NCI-H748 (cell line): ENCODE results near the gene ASCC3.

ENCODE experiments used
- DNase-seq: peaks from one replicate; lab custom pipeline; 2025; ENCODE audit not compliant: unreplicated experiment; lab: John Stamatoyannopoulos, UW

ASCC3 gene

DNA sequence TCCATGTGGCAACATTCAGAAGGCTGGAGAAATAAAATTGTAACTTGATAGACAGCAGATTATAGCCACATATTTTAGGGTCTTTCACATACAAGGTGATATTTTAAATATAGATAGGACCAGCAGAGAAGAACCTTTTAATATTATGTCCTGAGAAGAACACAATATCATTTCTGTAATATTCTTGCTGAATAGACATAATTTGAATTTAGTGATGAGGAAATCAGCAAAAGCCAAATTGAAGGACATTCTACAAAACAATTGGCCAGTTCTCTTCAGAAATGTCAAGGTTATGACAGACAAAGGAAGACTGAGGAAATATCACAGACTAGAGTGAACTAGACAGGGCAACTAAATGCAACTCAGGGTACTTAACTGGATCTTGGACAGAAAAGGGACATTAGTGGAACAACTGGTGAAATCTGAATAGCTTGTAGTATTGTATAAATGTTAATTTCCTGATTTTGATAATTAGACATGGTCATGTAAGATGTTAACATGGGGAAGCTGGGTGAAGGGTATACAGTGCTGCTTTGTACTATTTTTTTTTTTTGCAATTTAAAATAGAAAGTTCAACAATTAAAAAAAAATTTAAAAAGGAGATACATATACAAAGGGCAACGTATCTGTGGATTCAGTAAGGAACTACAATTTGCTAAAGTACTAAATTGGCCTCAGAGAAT, 281.9 kb downstream of the ASCC3 start:
- no peak for DNase-seq

DNA sequence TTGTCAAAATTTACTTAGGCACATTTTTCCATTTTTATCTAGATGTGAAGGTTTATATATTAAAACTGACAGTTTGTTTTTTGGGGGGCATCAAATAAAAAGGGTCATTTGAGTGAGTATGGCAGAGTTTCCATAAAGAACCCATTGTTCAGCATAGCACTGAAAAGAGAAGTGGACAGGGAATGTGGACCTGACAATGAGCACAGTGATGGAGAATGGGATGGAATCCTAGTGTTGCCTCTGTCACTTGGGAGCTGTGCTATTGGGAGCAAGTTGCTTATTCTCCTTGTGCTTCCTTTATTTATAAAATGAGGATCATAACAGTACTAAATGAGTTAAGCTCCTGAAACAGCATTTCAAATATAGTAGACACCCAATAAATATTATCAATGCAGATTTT, 285.7 kb downstream of the ASCC3 start:
- peak; percentile 32 for DNase-seq

DNA sequence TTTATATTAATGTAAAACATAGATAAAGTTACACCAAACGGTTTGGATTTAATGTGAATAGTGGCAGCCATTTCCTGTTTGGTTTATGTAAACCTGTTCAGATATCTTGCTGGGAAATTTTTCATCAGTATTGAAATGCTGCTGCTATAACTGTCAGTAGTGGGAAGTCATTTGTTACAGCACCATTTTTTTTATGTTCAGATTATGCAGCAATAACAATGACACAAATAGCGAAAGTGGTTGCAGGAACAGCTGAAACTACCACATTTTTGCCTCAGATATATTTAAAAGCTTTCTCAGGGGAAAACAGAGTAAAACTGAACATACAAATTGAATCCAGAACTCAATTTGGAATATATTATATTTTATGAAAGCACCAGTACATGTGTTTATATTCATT, 287.6 kb downstream of the ASCC3 start:
- peak; percentile 83 for DNase-seq

DNA sequence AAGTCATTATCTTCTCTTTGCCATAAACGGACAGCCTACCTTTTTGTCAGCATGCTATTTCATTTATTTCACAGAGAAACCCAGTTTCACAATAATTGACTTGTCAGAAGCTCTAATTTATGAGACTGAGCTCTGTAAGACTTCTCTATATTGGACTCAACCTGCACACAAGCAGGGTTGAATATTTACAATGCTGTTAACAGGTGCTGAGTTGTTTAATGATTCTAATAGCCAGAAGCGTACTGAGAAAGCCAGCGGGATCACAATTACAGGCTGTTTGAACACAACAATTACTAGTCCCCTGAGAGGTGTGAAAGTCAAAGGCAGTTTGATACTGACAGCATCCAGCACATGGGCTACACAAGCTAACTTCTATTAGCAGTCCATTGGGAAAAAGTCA, 288.2 kb downstream of the ASCC3 start:
- DNase-seq, result peak; percentile 100

DNA sequence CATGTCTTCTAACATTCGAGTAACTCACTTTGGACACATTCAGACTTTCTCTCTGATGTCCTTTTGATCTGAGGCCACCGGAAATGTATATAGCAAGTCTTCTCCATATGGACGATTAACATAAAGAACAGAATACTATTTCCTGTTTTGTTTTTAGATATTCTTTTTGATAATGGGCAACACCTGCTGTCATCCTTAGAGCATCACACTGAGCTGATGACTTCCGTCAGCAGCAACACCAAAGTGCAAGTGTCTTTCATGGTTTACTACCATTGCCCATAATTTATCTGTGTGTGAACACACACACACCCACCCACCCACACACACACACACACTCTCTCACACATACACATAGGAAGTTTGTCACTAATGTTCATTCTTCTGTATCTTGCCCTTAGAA, 303.7 kb downstream of the ASCC3 start:
- DNase-seq, result peak; percentile 58

DNA sequence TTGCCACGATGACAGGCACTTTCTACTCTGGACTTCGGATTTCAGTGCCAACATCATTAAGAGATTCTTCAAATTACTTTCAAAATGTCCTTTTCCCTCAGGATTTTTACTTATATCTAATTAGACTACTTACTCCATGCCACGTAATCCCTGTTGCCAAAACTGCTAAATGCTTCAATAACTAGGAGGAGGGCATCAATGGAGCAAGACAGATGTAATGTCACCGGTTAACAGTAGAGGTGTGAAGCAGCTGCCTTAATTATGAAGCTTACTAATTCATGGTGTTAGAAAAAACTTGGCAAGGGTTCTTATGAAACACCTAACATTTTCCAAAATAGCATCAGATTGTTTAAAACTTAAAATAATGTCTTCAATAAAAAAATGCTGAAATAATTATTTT, 305.2 kb downstream of the ASCC3 start:
- DNase-seq, result peak; percentile 28

DNA sequence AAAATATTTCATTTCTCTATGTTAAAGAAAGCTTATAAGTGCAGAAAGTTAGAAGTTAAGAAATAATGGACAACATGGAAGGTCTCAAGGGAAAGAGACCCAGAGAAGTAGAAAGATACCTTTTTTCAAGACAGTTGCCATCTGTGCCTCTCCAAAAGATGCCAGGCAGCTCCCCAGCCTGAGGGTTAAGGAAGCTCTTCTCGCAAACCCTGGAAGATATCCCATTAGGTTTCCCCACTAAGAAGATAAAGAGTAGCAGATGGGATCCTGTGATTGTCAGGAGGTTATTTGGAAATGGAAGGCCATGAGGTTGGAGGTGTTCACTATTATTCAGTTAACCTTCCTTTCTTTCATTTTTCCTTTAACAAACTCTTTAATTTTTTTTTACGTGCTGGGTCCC, 306.3 kb downstream of the ASCC3 start:
- DNase-seq, result no peak

DNA sequence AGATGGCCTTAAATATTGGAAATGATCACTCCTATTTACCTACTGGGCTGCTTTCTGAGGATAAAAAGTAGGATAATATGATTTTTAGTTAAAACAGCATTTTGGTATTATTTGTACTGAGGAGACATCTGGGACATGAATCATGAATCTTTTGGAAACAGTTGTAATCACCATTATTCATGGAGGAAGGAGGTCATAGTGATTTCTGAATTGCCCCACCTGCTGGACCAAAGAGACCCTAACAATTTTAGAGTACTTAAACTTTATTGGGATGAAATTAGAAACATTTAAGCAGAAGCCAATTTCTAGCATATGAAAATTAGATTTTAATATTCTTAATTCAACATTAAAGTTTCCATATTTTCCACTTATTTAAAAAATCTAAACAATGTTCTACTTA, 308.0 kb downstream of the ASCC3 start:
- peak; percentile 55 for DNase-seq

DNA sequence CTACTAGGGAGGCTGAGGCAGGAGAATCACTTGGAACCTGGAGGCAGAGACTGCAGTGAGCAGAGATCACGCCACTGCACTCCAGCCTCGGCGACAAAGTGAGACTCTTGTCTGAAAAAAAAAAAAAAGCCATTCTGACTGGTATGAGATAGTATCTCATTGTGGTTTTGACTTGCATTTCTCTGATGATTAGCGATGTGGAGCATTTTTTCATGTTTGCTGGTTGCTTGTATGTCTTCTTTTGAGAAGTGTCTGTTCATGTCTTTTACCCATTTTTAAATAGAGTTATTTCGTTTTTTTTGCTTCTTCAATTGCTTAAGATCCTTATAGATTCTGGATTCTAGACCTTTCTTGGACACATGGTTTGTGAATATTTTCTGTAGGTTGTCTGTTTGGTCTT, 312.9 kb downstream of the ASCC3 start:
- no peak for DNase-seq

DNA sequence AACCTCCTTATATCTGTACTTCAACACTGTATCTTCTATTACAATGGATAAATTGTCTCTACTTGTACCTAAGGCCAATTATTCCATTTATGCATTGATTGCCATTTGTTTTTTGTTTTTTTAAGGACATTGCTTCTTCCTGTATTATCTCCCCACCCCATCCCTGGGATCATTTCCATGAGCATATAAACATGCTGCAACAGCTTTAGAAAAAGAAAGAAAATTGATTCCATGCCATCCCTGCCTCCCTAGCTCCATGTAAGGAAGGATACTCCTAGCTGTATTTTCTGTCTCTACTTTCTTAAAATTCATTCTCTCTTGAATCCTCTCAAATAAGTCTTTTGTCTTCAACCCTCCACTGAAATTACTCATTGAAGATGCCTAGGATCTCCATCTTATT, 314.6 kb downstream of the ASCC3 start:
- peak; percentile 39 for DNase-seq

DNA sequence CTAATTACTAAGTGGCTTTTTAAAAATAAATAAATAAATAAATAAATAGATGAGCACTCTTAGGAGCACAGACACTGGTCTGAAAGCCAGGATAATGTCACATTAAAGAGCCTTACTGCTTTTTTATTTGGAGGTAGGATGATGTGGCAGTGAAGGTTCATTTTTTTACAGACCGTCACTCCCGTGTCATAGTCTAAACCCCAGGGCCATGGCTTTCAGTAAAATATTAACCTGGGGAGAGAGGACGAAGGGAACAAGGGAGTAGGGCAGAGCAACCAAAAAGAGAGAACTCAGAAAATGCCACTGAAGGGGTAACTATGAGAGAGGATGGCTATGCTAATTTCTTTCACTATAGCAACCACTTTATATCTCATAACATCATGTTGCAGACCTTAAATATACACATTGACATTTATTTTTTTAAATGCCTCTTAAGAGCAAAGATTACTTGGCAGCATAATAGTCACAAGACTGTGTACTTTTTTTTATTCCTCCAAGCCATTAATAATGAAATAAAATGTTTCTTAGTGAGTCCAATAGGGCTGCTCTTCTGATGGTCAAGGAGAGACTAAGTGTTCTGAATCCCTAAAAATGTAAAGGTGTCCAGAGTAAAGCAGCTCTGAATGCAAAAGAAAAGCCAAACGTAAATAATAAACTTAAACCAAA, 315.6 kb downstream of the ASCC3 start:
- DNase-seq, result no peak

DNA sequence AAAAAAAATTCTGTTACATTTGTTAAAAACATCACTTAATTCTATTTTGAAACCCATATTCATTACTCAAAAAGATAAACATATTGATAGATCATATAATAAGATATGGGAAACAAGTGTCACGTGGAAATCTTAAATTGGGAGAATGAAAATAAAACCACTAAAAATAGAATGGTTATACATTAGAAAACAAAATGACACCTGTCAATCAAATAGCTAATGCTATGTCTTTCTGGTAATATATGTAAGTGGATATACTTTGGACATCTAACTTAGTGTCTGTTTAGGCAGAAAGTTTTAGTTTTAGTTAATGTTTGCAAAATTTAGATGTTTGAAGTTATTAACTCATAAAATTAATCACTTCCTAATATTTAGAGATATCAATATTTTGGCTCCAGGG, 321.3 kb downstream of the ASCC3 start:
- DNase-seq, result no peak

DNA sequence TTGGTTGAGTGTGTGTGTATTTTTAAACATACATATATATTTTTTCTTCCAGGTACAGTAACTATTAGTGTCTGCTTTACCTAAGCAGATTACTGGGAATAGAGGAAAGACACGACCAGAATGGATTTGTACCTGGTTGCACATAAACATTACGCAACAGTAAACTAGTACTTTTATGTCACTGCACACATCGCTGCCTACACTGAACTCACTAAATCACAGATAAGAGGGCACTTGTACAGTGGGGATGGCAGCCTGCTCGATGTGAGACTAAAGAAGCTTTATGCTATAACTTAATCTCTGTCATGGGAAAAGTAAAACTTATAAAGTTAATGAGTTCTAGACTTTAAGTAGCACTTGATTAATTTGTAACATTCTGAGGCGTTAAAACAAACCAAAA, 326.9 kb downstream of the ASCC3 start:
- peak; percentile 90 for DNase-seq

DNA sequence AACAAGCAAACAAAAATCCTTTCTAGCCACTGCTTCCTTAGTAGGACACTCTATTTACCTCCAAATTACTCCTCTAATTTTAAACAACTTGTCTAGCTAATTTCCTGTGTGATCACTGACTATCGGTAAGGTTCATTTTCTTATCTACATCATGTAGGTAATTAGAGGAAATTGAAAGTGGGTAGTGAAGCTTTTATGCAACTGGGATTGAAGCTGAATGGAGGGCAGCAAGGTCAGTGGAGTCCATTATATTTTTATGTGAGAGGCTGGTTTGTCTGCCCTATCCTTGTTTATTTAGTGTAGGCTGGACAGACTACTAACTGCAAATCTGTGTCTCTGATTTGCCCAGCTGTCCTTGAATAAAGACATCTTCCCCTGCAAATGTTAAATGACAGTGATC, 327.9 kb downstream of the ASCC3 start:
- DNase-seq, result peak; percentile 99

DNA sequence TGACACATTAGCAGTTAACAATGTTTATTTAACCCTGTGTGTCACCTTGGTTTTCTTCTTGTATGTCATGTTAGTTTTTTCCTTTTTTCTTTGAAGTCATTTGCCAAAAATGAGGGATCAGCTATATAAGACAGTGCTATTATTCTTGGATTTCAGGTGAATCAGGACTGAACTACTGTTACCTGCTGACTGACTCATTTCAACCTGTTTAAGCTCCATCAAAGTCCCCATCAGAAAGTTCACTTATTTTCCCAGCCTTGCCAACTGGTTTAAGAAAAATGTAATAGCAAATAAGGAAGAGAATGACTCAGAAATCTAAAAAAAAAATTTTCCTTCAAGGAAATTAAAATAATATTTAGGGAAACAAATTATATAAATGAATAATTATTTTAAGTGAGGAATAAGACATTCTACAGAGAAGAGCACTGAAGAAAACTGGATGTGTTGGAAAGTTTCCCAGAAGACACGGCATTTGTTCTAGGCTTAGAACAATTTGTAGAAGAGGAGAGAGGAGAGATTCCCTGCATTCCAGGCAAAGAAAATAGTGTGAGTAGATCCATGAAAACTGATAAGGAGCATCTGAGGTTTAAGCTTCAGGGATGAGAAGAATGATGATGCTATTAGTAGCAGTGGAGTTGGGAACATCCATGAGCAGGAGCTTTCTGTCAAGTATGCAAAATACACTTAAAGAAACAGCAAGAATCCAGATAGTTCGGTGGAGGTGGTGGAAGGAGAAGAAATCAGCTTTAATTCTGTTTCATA, 331.5 kb downstream of the ASCC3 start:
- no peak for DNase-seq

DNA sequence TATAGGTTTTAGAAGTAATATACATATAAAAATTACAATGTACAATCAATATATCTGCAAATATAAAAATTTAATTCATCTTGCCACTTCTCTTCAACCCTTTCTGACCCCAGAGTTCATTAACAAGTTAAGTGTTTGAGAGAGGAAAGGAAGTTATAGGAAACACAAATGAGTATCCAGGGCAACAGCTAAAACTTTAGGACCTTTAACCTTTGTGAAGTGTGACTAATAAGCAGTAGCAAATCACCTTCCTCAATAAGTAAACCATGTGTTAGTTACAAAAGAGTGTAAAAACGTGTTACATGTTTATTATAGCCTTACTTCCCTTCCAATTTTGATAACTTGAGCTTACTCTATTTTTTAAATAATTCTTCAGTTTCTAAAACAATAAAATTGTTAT, 343.0 kb downstream of the ASCC3 start:
- no peak for DNase-seq

DNA sequence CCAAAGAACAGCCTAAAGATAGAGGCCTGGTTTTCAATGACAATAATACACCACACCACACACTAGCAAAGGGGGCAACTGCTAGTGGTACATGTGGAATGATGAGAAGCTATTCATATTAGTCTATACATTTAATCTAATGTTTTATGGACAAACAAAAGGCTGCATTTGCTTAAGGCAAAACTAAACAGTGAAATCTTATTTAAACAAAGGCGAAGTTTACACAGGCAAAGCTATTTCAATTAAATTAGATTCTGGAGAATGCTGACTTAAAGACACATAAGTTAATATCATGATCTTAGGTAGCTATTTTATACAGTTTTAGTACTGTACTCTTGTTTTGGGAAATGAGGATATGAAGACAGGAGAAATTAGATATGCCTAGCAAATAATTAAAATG, 362.5 kb downstream of the ASCC3 start:
- DNase-seq, result peak; percentile 47

DNA sequence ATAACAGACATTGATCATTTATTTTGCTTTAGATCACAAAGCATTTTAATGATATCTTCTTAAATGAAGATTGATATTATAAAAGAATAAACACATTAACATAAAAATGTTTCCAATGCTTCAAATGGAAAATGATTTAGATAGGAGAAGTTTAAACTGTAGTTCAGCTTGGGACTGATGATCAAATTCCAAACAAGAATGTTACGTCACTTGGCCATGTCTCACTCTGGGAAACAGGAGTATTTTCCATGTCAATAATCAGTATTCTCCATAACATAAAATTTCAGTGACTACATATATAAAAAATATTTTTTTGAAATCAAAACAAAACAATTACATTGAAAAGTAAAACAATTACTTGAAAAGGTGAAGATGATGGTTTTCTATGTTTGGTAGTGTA, 363.5 kb downstream of the ASCC3 start:
- no peak for DNase-seq

DNA sequence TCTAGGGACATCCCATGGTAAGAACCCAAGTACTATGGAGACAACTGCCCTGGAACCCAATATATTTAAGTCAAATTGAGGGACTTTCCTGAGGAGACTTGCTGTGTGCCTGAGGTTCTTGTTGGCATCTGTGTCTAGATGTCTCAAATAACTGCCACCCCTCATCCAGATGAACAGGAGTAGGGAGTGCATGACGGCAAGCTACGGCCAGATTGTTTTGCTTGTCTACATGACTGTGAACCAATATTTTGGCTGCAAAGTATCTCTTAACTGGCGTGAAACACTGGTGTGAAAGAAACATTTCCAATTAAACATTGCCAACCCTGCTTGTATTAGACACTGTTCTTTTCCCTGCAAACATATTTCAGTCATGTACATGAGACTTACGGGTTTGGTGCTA, 364.0 kb downstream of the ASCC3 start:
- no peak for DNase-seq

DNA sequence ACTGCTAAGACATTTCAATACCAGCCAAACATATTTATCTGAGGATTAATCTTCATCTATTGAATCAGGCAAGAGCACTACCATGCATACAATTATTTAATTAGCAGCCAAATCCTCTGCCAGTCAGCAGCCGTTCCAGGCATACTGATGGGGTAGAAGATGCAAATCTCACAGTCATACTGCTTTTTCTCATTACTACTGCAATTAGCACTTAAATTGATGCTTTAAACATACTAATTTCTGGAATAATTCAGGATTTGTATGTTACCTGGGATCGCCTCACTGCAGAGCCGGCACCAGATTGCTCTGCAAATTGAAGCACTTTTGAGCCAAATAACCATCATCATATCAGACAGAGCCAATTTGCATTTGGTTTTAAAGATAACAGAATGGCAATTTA, 366.5 kb downstream of the ASCC3 start:
- DNase-seq, result no peak

DNA sequence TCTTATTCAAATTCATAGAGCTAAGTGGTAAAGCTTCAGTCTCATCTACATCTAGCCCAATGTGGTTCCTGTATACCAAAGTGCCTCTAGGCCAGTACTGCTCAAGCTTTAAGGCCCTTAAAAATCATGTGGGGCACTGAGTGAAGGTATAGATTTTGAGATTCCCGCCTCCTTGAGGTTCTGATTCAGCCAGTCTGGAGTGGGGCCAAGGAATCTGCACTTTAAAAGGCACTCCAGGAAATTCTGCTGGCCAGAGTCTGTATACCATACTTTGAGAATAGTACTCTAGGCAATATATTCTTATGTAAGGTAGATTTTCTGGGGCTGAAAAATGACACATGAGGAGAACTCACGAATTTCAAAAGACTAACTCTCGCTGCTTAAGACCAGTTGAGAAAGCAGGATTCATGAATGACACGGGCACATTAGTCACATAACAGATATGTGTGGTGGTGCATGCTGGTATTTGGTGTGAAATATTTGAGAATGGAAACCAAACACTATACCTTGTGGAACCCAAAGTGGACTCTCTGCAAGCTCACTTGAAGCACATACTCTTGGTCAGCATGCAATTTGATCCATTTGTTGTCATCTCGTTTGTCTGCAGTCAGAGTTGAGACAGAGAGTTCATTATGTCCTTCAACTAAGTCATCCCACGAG, 368.8 kb downstream of the ASCC3 start:
- DNase-seq, result no peak

DNA sequence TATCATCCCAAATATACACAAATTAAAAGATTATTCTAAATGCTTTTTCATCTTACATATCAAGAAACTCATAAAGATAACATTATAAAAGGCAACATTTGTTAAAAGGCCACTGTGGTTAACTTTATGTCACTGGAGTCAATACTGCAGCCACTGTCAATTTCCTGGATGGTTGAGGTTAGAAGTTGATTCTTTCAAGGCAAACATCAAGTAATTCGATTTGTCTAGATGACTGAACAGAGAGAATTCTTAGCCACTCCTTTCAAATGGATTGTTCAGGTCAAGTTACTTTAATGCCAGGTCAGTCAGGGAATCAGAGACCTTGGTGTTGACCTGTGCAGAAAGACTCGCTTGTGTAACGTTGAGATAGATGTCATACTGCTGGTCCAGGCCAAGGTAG, 372.0 kb downstream of the ASCC3 start:
- no peak for DNase-seq
